ENCODE measurements around the gene CHCHD6.

Gene CHCHD6

DNA sequence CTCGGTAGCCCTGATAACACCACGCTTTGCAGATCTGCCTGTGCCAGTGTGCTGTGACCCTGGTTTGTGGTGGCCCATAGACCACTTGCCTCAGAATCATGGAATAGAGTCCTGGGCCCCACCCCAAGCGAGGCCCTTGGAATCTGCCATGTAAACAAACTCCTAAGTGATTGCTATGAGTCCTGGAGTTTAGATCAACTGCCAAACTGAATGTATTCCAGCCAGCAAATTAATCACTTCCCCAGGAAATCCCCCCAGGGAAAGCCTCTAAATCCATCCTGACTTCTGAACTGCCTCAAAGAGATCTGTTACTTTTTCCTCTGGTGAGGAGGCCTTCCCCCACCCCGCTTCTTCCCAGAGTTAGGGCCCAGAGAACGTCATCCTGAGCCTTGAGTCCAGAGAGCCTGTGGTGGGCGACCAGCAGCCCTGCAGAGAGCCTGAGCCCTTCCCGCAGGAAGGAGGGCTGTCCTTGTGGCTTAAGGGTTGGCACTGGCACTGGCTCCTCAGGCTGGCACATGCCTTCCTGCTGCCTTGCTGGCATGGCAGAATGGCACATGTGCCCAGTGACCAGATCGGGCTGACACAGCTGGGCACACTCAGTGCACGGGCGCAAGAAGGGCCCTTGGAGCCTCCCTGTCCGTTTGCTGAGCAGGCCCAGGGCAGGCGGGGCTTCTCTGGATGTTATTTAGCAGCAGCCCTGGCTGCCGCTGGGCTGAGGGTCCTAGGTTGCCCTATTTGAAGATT, 228.3 kb downstream of the CHCHD6 start:
- H2BK120ac ChIP-seq (ENCODE audit: low read depth, low read length) = no peak overlapping the region
- peak overlapping the region; percentile 59 for H2BK12ac ChIP-seq (ENCODE audit: low read length)
- H4K91ac ChIP-seq (ENCODE audit: low read depth, low read length, poor library complexity) = peak overlapping the region; percentile 56
- no peak overlapping the region for H2BK5ac ChIP-seq (ENCODE audit: low read length)
- H4K8ac ChIP-seq (ENCODE audit: low read depth, low read length) = no peak overlapping the region
- H3K27me3 ChIP-seq (ENCODE audit: control insufficient read depth in 3 of 3, insufficient read depth in 3 of 3, low read depth in 1 of 3, low read length in 3 of 3) = no peaks in the 10 kb centered on the region
- H3K23ac ChIP-seq (ENCODE audit: low read depth, low read length, poor library complexity) = peak overlapping the region; percentile 27
- H2AK5ac ChIP-seq (ENCODE audit: low read depth, low read length) = peak overlapping the region; percentile 17
- no peak for DNase-seq (ENCODE audit: low spot score)
- no peaks in the 10 kb centered on the region for H3K9me3 ChIP-seq (replicated peaks in 1 of 2; ENCODE audit: control insufficient read depth in 2 of 2, insufficient read depth in 1 of 2, low read depth in 1 of 2, low read length in 2 of 2)
- peaks cover 3% of the 10 kb centered on the region for H3K79me1 ChIP-seq (ENCODE audit: low read depth, low read length)
- no peak overlapping the region for H2AFZ ChIP-seq (ENCODE audit: low read length)
- H3K4me2 ChIP-seq (ENCODE audit: insufficient read depth, low read length, poor library complexity, severe bottlenecking) = no peak overlapping the region
- H3K4me1 ChIP-seq (ENCODE audit: control insufficient read depth in 2 of 2, insufficient read depth in 1 of 2, low read depth in 1 of 2, low read length in 2 of 2) = peaks cover 12 to 17% of the 10 kb centered on the region in 2 donors
- no peak overlapping the region for H3K4ac ChIP-seq (ENCODE audit: low read length)
- H3K27ac ChIP-seq (replicated peaks; ENCODE audit: low read length) = no peak overlapping the region
- no peaks in the 10 kb centered on the region for H3K36me3 ChIP-seq (replicated peaks in 1 of 2; ENCODE audit: control insufficient read depth in 2 of 2, insufficient read depth in 2 of 2, low read length in 2 of 2)
- peak overlapping the region; percentile 63 for H3K18ac ChIP-seq (ENCODE audit: low read length)
- no peak overlapping the region for H3K4me3 ChIP-seq (ENCODE audit: low read length in 2 of 2)
- H2BK15ac ChIP-seq (ENCODE audit: low read length) = peak overlapping the region; percentile 42
- peak overlapping the region; percentile 39 for H3K14ac ChIP-seq (ENCODE audit: low read length)
- no peak overlapping the region for H3K9ac ChIP-seq (ENCODE audit: low read depth, low read length, poor library complexity)
- WGBS, 2 donors (ENCODE audit: extremely low coverage in 2 of 2, insufficient read length in 2 of 2, insufficient replicate concordance in 1 of 2) = no CpG with 5 or more reads among the region's 13 CpGs

DNA sequence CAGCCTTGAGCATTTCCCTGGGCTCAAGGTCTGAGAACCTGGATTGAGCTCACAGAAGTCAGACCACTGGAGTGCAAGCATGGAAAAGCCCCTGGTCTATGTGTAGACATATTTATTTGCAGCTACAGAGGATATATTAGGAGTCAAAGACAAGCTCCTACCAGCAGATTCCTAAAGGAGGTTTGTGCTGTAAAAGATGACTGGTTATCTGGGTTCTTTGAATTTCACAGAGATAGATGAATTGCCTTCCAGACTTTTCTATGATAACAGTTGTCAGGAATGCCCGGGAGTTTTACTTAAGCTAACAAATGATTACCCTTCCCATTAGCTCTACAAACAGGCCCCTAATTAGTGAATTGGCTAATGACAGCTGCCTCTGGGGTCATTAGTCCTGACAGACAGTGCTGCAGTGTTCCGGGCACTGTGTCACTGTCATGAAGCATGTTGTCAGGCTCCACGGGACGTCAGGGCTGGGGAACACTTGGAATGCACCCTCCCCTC, 230.0 kb downstream of the CHCHD6 start:
- Histone ChIP-seq H3K9ac (ENCODE audit: low read depth, low read length, poor library complexity) (no peak overlapping the region), H3K4me3 (ENCODE audit: low read length in 2 of 2) (no peak overlapping the region), H2BK120ac (ENCODE audit: low read depth, low read length) (no peak overlapping the region), H3K18ac (ENCODE audit: low read length) (peak overlapping the region; percentile 4), H3K9me3 (replicated peaks in 1 of 2; ENCODE audit: control insufficient read depth in 2 of 2, insufficient read depth in 1 of 2, low read depth in 1 of 2, low read length in 2 of 2) (no peaks in the 10 kb centered on the region), H3K4me1 (ENCODE audit: control insufficient read depth in 2 of 2, insufficient read depth in 1 of 2, low read depth in 1 of 2, low read length in 2 of 2) (peaks cover 12 to 21% of the 10 kb centered on the region in 2 donors), H2BK5ac (ENCODE audit: low read length) (no peak overlapping the region), H2AK5ac (ENCODE audit: low read depth, low read length) (no peak overlapping the region), H2BK12ac (ENCODE audit: low read length) (no peak overlapping the region), H3K27ac (replicated peaks; ENCODE audit: low read length) (peak overlapping the region; percentile 45), H3K79me1 (ENCODE audit: low read depth, low read length) (peaks cover 3% of the 10 kb centered on the region), H3K4ac (ENCODE audit: low read length) (no peak overlapping the region), H4K91ac (ENCODE audit: low read depth, low read length, poor library complexity) (no peak overlapping the region), H3K36me3 (replicated peaks in 1 of 2; ENCODE audit: control insufficient read depth in 2 of 2, insufficient read depth in 2 of 2, low read length in 2 of 2) (no peaks in the 10 kb centered on the region), H3K4me2 (ENCODE audit: insufficient read depth, low read length, poor library complexity, severe bottlenecking) (no peak overlapping the region), H3K23ac (ENCODE audit: low read depth, low read length, poor library complexity) (no peak overlapping the region), H3K14ac (ENCODE audit: low read length) (no peak overlapping the region), H4K8ac (ENCODE audit: low read depth, low read length) (no peak overlapping the region), H2AFZ (ENCODE audit: low read length) (no peak overlapping the region), H2BK15ac (ENCODE audit: low read length) (no peak overlapping the region), H3K27me3 (ENCODE audit: control insufficient read depth in 3 of 3, insufficient read depth in 3 of 3, low read depth in 1 of 3, low read length in 3 of 3) (no peaks in the 10 kb centered on the region)
- no CpG with 5 or more reads among the region's 4 CpGs for WGBS, 2 donors (ENCODE audit: extremely low coverage in 2 of 2, insufficient read length in 2 of 2, insufficient replicate concordance in 1 of 2)
- peak; percentile 68 for DNase-seq (ENCODE audit: low spot score)

- Histone ChIP-seq H4K91ac (ENCODE audit: low read depth, low read length, poor library complexity) (no peak overlapping the region), H2BK120ac (ENCODE audit: low read depth, low read length) (no peak overlapping the region), H3K9ac (ENCODE audit: low read depth, low read length, poor library complexity) (no peak overlapping the region), H3K27me3 (ENCODE audit: control insufficient read depth in 3 of 3, insufficient read depth in 3 of 3, low read depth in 1 of 3, low read length in 3 of 3) (no peaks in the 10 kb centered on the region), H3K4ac (ENCODE audit: low read length) (no peak overlapping the region), H2BK5ac (ENCODE audit: low read length) (no peak overlapping the region), H3K79me1 (ENCODE audit: low read depth, low read length) (peaks cover 3% of the 10 kb centered on the region), H3K36me3 (replicated peaks in 1 of 2; ENCODE audit: control insufficient read depth in 2 of 2, insufficient read depth in 2 of 2, low read length in 2 of 2) (no peaks in the 10 kb centered on the region), H3K18ac (ENCODE audit: low read length) (peak overlapping the region; percentile 2), H2AFZ (ENCODE audit: low read length) (no peak overlapping the region), H3K4me1 (ENCODE audit: control insufficient read depth in 2 of 2, insufficient read depth in 1 of 2, low read depth in 1 of 2, low read length in 2 of 2) (peaks cover 12 to 21% of the 10 kb centered on the region in 2 donors), H2AK5ac (ENCODE audit: low read depth, low read length) (peak overlapping the region; percentile 31), H3K27ac (replicated peaks; ENCODE audit: low read length) (no peak overlapping the region), H2BK12ac (ENCODE audit: low read length) (peak overlapping the region; percentile 35), H3K14ac (ENCODE audit: low read length) (no peak overlapping the region), H3K9me3 (replicated peaks in 1 of 2; ENCODE audit: control insufficient read depth in 2 of 2, insufficient read depth in 1 of 2, low read depth in 1 of 2, low read length in 2 of 2) (no peaks in the 10 kb centered on the region), H3K23ac (ENCODE audit: low read depth, low read length, poor library complexity) (no peak overlapping the region), H2BK15ac (ENCODE audit: low read length) (peak overlapping the region; percentile 60), H4K8ac (ENCODE audit: low read depth, low read length) (no peak overlapping the region), H3K4me3 (ENCODE audit: low read length in 2 of 2) (no peak overlapping the region), H3K4me2 (ENCODE audit: insufficient read depth, low read length, poor library complexity, severe bottlenecking) (no peak overlapping the region)
- DNase-seq (ENCODE audit: low spot score) = no peak
- WGBS, 2 donors (ENCODE audit: extremely low coverage in 2 of 2, insufficient read length in 2 of 2, insufficient replicate concordance in 1 of 2) = no CpG with 5 or more reads among the region's 8 CpGs
Measured at GRCh38 chr3:126934991-126935390, 231.0 kb downstream of the CHCHD6 start.

DNA sequence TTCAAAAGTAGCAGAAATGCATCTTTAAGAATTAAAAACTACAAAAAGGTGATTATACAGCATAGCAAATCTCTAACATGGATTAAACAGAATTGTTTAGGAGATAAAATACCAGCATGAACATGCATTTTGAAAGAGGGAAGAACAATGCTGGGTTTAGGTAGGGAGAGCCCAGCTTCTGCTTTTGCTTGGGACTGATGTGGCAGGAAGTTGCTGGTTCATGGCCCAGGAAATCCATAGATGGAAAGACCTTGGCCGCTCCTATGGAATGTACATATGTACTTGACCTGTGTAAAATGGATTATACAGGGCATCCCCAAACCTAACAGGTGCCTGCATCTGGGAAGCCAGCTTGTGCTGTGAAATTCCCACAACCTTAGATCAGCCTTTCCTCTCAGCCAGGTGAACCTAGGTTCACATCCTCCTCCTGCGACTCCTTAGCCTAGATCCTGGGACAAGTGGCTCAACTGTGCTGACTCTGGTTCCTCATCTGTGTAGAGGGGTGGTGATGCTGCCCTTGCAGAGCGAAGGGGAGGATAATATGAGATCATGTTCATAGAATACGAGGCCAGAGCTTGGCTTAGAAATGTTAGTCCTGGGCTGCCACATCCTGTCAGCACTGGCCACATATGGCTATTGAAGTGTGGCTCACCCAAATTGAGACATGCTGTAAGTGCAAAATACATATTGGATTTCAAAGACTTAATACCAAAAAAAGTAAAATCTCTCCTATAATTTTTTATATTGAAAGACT, 231.9 kb downstream of the CHCHD6 start:
- H2BK120ac ChIP-seq (ENCODE audit: low read depth, low read length) = no peak overlapping the region
- no peak overlapping the region for H2BK5ac ChIP-seq (ENCODE audit: low read length)
- H3K18ac ChIP-seq (ENCODE audit: low read length) = peak overlapping the region; percentile 31
- H2AK5ac ChIP-seq (ENCODE audit: low read depth, low read length) = no peak overlapping the region
- H3K36me3 ChIP-seq (replicated peaks in 1 of 2; ENCODE audit: control insufficient read depth in 2 of 2, insufficient read depth in 2 of 2, low read length in 2 of 2) = no peaks in the 10 kb centered on the region
- H3K27ac ChIP-seq (replicated peaks; ENCODE audit: low read length) = no peak overlapping the region
- no peak overlapping the region for H3K4me3 ChIP-seq (ENCODE audit: low read length in 2 of 2)
- no peak overlapping the region for H2BK15ac ChIP-seq (ENCODE audit: low read length)
- WGBS, 2 donors (ENCODE audit: extremely low coverage in 2 of 2, insufficient read length in 2 of 2, insufficient replicate concordance in 1 of 2) = no CpG with 5 or more reads among the region's 4 CpGs
- H3K23ac ChIP-seq (ENCODE audit: low read depth, low read length, poor library complexity) = no peak overlapping the region
- no peak overlapping the region for H4K91ac ChIP-seq (ENCODE audit: low read depth, low read length, poor library complexity)
- no peaks in the 10 kb centered on the region for H3K27me3 ChIP-seq (ENCODE audit: control insufficient read depth in 3 of 3, insufficient read depth in 3 of 3, low read depth in 1 of 3, low read length in 3 of 3)
- peaks cover 3% of the 10 kb centered on the region for H3K79me1 ChIP-seq (ENCODE audit: low read depth, low read length)
- H2AFZ ChIP-seq (ENCODE audit: low read length) = no peak overlapping the region
- no peaks in the 10 kb centered on the region for H3K9me3 ChIP-seq (replicated peaks in 1 of 2; ENCODE audit: control insufficient read depth in 2 of 2, insufficient read depth in 1 of 2, low read depth in 1 of 2, low read length in 2 of 2)
- DNase-seq (ENCODE audit: low spot score) = no peak
- no peak overlapping the region for H2BK12ac ChIP-seq (ENCODE audit: low read length)
- no peak overlapping the region for H3K4me2 ChIP-seq (ENCODE audit: insufficient read depth, low read length, poor library complexity, severe bottlenecking)
- H3K4ac ChIP-seq (ENCODE audit: low read length) = no peak overlapping the region
- H3K9ac ChIP-seq (ENCODE audit: low read depth, low read length, poor library complexity) = no peak overlapping the region
- no peak overlapping the region for H3K14ac ChIP-seq (ENCODE audit: low read length)
- peaks cover 12 to 21% of the 10 kb centered on the region in 2 donors for H3K4me1 ChIP-seq (ENCODE audit: control insufficient read depth in 2 of 2, insufficient read depth in 1 of 2, low read depth in 1 of 2, low read length in 2 of 2)
- no peak overlapping the region for H4K8ac ChIP-seq (ENCODE audit: low read depth, low read length)
